Measurements from ENCODE around the gene GRIA3. TPM values are rescaled to one million over a fixed set of nuclear protein-coding genes. Genes with fewer than 3 reads are reported as not detected.

Gene GRIA3
- total and polyA plus RNA-seq, 7 donors: 0.07 to 3.0 (median 0.82) TPM; not detected in 2

DNA sequence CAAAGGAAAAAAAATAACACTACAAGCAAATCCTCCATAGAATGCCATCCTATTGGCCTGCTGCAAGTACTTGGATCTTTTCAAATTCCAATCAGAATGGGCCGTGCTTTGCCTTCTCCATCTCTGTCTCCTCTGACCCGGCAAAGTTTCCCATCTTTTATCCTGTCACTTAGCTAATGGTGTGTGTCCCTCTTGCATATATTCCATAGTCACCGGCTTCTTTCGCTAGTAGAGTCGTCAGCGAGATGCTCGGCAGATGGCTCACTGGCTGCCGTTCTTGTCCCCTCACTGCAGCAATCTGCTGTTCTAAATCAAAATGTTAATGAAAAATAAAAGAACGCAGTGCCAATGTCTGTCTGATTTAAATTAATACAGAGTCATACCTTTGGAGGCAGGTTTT, 22.1 kb downstream of the GRIA3 start:
- no peak for DNase-seq
- intact Hi-C loops (cut with DNase I): no loop called here
- Histone ChIP-seq H3K4me3 (no peak overlapping the region), H3K27ac (no peak overlapping the region), H3K36me3 (no peaks in the 10 kb centered on the region), H3K9me3 (no peaks in the 10 kb centered on the region), H3K27me3 (no peaks in the 10 kb centered on the region), H3K4me1 (no peaks in the 10 kb centered on the region)
- 88 to 94% methylated on average over 9 of the region's 9 CpGs for WGBS, 2 donors
- TF ChIP-seq POLR2A (IDR thresholded peaks at IDR 0.05) (no peak), POLR2AphosphoS5 (IDR thresholded peaks at IDR 0.05) (no peak), CTCF (IDR thresholded peaks at IDR 0.05) (no peak), EP300 (IDR thresholded peaks at IDR 0.05) (no peak)

DNA sequence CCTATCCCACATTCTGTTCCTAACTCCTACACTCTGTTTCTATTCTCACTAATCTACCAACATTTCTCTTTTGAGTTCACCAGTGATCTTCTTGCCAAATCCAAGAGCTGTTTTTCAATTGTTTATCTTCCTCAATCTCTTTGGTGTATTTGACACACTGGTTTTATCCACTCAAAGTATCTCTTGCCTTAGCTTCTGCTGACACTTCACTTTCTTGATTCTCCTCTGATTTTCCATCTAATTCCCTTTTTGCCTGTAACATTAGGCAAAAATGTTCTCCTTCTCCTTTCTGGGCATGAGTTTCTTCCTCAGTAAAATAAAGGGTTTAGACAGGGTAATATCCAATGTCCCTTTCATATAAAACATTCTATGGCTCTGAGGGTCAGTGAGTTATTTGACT, 26.2 kb downstream of the GRIA3 start:
- Histone ChIP-seq H3K27me3 (no peaks in the 10 kb centered on the region), H3K9me3 (no peaks in the 10 kb centered on the region), H3K4me1 (no peaks in the 10 kb centered on the region), H3K4me3 (no peak overlapping the region), H3K36me3 (no peaks in the 10 kb centered on the region), H3K27ac (no peak overlapping the region)
- no peak for TF ChIP-seq EP300 (IDR thresholded peaks at IDR 0.05)
- no peak for TF ChIP-seq CTCF (IDR thresholded peaks at IDR 0.05)
- no peak for TF ChIP-seq POLR2A (IDR thresholded peaks at IDR 0.05)
- no peak for TF ChIP-seq POLR2AphosphoS5 (IDR thresholded peaks at IDR 0.05)
- intact Hi-C loops (cut with DNase I): no loop called here
- DNase-seq: no peak

DNA sequence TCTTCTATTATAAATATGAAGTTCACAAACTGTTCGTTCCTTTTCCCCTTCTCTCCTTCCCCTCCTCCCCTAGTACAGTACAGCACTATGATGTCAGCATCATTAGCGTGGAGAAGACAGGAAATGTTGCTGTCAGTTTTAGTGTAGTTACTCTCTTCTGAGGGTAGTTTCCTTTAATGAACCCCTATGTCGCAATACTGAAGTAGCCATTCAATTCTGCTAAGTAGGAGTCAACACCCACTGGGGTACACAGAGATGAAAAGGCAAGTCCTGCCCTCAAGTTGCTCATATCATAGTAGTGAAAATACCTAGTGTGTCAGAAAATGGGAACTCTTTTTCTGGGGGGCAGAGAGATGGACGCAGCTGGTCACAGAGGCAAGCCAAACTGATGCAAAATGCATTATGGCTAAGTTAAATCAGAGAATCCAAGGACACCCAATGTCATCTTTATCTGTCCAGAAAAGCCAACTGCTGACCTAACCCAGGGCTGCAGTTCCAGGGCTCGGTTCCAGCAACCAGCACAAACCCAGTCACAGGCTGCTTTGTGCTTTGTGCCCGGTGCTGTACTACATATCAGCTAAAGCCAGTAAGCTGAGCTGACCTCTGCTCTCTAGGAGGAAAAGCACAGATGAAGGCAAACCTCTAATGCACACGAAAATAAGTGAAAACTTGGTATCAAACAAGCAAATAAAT, 31.5 kb downstream of the GRIA3 start:
- intact Hi-C loops (cut with DNase I): no loop called here
- H3K4me3 ChIP-seq: no peak overlapping the region
- H3K27me3 ChIP-seq: no peaks in the 10 kb centered on the region
- no peak for TF ChIP-seq CTCF (IDR thresholded peaks at IDR 0.05)
- TF ChIP-seq POLR2A (IDR thresholded peaks at IDR 0.05): no peak
- TF ChIP-seq EP300 (IDR thresholded peaks at IDR 0.05): no peak
- WGBS, 2 donors: 66 to 71% methylated on average over 7 of the region's 7 CpGs
- H3K4me1 ChIP-seq: no peaks in the 10 kb centered on the region
- H3K9me3 ChIP-seq: no peaks in the 10 kb centered on the region
- DNase-seq: no peak
- no peaks in the 10 kb centered on the region for H3K36me3 ChIP-seq
- no peak overlapping the region for H3K27ac ChIP-seq

- WGBS, 2 donors: 68 to 77% methylated on average over 2 of the region's 2 CpGs
- H3K4me1 ChIP-seq: no peaks in the 10 kb centered on the region
- no peak for TF ChIP-seq POLR2A (IDR thresholded peaks at IDR 0.05)
- TF ChIP-seq EP300 (IDR thresholded peaks at IDR 0.05): no peak
- H3K27ac ChIP-seq: no peak overlapping the region
- no peaks in the 10 kb centered on the region for H3K27me3 ChIP-seq
- H3K36me3 ChIP-seq: no peaks in the 10 kb centered on the region
- DNase-seq: no peak
- intact Hi-C loops (cut with DNase I): no loop called here
- H3K4me3 ChIP-seq: no peak overlapping the region
- H3K9me3 ChIP-seq: no peaks in the 10 kb centered on the region
These were observed 33.0 kb downstream of the GRIA3 start for GRCh38 chrX:123217077-123217476.

DNA sequence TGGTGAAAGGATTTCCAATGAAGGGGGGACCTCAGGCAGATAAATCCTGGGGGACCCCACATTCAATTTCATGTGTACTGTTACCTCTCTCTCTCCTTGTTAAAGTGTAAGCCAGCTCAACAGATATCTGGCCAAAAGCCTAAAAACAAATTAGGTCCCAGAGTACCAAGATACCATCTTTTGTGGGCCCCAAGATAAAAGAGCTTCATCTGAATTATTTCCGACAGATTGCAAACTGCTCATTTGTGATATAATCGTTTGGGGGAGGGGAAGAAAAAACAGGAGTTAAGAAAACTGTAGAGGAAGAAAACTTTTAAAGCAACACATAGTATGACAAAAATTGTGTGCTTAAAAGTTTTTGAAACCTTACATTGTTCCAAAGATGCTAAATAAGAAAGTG, 33.6 kb downstream of the GRIA3 start:
- WGBS, 2 donors: 88 to 94% methylated on average over 2 of the region's 2 CpGs
- intact Hi-C loops (cut with DNase I): no loop called here
- Histone ChIP-seq H3K27ac (no peak overlapping the region), H3K4me3 (no peak overlapping the region), H3K4me1 (no peaks in the 10 kb centered on the region), H3K36me3 (no peaks in the 10 kb centered on the region), H3K27me3 (no peaks in the 10 kb centered on the region), H3K9me3 (no peaks in the 10 kb centered on the region)
- TF ChIP-seq POLR2A (IDR thresholded peaks at IDR 0.05): no peak
- TF ChIP-seq EP300 (IDR thresholded peaks at IDR 0.05): no peak
- no peak for TF ChIP-seq CTCF (IDR thresholded peaks at IDR 0.05)
- TF ChIP-seq POLR2AphosphoS5 (IDR thresholded peaks at IDR 0.05): no peak
- no peak for DNase-seq

Data from sigmoid colon (tissue), 7 donors.